ENCODE results near the gene DAPK3.
"Not testable (repeated sequence)": the region's sequence is repeated elsewhere in the genome, so short reads cannot be mapped to it uniquely, and the experiment has no call there.

Gene DAPK3

DNA sequence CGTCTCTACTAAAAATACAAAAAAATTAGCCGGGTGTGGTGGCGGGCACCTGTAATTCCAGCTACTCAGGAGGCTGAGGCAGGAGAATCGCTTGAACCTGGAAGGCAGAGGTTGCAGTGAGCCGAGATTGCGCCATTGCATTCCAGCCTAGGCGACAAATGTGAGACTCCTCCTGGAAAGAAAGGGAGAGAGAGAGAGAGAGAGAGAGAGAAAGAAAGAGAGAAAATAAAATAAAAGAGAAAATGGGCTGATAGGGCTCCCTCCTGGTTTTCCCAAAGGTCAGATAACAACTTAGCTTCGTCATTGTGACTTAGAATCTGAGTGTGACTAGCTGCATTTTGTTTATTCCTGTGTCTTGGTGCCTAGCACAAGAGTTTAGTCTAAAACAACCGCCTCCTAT is 34.5 kb upstream of the DAPK3 start:
- in situ Hi-C loops (cut with MboI; ENCODE audit: low sequenced_read_pairs): not testable (repeated sequence)

DNA sequence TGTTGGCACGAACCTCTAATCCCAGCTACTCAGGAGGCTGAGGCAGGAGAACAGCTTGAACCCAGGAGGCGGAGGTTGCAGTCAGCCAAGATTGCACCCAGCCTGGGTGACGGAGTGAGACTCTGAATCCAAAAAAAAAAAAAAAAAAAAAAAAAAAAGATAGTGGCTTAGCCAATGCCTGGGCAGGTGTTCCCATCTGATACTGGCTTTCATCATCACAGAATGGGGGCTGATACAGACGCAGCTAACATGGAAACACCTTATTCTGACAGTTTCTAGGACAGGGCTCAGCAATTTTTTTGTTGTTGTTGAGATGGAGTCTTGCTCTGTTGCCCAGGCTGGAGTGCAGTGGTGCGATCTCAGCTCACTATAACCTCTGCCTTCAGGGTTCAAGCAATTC is 29.9 kb upstream of the DAPK3 start:
- in situ Hi-C loops (cut with MboI; ENCODE audit: low sequenced_read_pairs): not testable (repeated sequence)

DNA sequence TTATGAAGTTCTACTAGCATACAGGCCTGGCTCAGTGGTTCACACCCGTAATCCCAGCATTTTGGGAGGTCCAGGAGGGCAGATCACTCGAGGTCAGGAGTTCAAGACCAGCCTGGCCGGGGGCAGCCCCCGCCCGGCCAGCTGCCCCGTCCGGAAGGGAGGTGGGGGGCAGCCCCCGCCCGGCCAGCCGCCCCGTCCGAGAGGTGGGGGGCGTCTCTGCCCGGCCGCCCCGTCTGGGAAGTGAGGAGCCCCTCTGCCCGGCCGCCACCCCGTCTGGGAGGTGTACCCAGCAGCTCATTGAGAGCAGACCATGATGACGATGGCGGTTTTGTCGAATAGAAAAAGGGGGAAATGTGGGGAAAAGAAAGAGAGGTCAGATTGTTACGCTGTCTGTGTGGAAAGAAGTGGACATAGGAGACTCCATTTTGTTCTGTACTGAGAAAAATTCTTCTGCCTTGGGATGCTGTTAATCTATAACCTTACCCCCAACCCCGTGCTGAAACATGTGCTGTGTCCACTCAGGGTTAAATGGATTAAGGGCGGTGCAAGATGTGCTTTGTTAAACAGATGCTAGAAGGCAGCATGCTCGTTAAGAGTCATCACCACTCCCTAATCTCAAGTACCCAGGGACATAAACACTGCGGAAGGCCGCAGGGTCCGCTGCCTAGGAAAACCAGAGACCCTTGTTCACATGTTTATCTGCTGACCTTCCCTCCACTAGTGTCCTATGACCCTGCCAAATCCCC is 27.9 kb upstream of the DAPK3 start:
- in situ Hi-C loops (cut with MboI; ENCODE audit: low sequenced_read_pairs): not testable (repeated sequence)

DNA sequence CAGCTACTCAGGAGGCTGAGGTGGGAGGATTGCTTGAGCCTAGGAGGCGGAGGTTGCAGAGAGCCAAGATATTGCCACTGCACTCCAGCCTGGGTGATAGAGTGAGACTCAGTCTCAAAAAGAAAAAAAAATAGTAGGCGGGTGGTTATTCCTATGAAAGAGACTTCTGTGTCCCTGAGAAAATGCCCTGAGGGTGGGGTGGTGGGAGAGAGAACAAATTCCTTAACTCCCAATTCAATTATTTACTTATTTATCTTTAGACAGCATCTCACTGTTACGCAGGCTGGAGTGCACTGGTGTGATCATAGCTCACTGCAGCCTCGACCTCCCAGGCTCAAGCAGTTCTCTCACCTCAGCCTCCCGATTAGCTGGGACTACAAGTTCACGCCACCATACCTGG is 24.7 kb upstream of the DAPK3 start:
- in situ Hi-C loops (cut with MboI; ENCODE audit: low sequenced_read_pairs): no loop called here

DNA sequence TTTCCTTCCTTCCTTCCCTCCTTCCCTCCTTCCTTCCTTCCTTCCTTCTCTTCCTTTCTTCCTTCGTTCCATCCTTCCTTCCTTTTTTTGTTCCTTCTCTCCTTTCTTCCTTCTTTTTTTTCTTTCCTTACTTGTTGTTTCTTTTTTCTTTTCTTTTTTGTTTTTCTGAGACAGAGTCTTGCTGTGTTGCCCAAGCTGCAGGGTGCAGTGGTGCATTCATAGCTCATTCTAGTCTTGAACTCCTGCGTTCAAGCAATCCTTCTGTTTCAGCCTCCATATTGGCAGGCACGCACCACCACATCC is 19.9 kb upstream of the DAPK3 start:
- in situ Hi-C loops (cut with MboI; ENCODE audit: low sequenced_read_pairs): no loop called here

DNA sequence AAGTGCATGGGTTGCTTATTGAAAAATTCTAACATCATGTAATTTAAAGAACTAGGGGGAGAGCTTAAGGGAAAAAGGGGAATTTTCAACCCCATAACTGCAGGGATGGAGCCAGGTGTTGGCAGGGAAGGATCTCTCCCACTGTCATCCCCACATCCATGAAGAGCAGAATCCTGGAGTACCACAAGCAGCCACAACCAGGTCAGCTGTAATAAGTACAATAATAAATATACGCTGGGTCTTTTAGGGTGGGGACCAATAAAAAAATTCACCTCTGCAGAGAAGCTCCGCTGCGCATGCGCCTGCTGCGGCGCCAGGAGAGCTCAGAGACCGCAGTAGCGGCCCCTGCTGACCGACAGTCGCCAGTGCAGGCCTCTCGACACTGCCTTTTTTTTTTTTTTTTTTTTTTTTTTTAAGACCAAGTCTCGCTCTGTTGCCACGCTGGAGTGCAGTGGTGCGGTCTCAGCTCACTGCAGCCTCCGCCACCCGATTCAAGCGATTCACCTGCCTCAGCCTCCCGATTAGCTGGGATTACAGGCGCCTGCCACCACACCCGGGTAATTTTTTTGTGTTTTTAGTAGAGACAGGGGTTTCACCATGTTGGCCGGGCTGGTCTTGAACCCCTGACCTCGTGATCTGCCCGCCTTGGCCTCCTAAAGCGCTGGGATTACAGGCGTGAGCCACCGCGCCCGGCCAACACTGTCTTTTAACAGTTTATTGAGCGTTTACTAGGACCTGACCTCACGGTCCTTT is 16.9 kb upstream of the DAPK3 start:
- in situ Hi-C loops (cut with MboI; ENCODE audit: low sequenced_read_pairs): no loop called here

DNA sequence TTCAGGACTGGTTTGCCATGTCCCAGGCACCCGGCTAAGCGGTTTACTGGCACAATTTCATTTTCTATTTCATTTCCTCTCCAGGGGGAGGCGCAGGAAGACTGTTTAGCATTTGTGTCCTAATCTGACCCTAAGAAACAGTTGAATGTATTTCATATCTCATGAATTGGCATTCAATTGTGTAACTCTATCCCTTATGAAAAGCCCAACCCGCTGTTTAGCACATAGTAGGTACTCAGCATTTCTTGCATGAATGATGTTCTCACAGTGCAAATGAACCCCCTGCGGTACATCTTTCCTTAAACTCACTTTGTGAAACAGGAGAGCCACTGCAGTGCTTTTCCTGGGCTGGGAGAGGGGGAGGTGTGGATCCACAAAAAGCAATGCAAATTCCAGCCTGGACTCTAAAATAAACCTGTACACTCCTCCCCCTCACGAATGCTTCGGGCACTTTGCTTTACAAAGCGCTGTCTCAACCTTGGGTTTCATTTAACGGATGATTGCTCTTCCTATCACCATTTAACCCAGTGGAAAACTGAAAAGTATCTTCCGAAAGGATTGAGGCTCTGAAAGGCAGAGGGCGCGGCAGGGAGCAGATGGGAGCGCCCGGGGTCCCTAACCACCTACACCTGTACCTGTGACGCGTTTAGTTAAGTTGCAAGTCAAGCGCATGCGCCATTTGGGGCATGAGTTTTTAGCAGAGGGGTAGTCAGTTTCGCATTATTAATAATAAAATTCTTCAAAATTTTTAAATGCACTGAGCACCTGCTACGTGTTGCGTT is 15.6 kb upstream of the DAPK3 start:
- in situ Hi-C loops (cut with MboI; ENCODE audit: low sequenced_read_pairs): no loop called here

DNA sequence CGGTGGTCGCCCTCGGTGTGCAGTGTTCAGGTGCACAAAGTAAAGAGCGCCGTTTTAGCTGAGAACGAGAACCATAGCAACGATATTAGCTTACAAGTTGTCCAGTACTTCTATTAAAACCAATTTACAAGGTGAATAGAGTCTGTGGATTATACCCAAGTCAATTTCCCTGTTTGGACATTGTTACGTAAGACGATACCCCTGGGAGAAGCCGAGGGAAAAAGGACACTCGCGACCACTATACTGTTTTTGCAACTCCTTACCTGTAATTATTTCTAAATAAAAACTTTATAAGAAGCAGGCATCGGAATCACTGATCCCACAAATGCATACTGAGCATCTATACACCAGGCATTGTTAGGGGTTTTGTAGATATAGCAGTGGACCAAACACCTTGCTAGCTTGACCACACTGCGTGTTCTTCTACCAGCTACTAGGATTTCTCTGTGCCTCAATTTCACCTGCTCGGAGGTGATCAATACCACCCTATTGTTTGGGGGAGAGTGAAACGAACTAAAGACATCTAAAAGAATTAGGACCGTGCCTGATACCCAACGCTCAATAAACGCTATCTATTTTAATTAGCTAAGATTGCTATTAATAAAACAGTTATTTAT is 14.9 kb upstream of the DAPK3 start:
- in situ Hi-C loops (cut with MboI; ENCODE audit: low sequenced_read_pairs): no loop called here

DNA sequence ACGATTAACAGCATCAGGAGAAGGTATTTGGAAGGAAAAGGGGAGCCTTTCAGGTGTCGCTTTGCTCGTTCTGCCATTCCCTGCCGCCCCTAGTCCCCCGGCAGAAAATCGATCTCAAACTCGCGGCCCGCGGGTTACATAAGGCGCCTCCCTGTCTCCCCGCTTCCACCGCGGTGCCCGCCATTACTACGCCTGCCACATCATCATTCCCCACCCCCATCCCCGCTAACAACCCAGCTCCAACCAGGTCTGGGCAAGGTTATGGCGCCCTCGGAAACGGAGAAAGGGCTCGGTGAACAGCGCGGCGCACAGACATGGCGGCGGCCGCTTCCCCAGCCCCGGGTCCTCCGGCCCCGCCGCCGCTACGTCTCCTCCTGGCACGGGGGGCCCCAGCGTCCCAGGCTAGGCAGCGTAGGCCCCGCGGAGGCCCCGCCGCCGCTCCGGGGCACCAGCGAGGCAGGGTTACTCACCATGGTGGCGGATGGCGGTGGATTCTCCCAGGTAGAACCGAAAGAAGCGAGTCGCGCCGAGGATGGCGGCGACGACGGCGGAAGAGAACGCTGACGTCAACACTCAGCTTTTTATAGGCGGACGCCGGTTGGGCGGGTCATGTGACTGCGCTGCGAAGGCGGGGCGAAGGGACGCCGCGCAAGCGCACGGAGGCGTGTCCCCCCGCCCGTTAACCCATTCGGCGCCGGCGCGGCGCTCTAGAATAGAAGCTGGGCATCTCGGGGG is 14.2 kb upstream of the DAPK3 start, which contains the start of gene EEF2:
TSS of gene EEF2 (minus strand) at position 556 of the 735 bp plus-strand sequence. CDS start at position 473, 83 bp downstream.
- in situ Hi-C loops (cut with MboI; ENCODE audit: low sequenced_read_pairs): no loop called here

DNA sequence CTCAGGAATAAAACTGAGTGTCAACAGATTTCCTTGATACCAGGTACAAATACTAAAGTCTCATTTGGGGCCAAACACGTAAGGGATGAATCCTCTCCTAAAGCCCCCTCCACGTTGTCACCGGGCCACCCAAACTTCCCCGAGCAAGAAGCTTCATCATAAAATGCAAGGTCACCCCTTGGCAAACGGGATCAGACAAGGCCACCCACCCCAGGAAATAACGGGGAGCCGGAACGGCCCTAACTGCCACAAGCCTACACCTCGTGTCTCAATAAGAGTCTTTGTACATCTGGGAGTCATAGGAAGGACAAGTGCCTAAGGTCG is 13.6 kb upstream of the DAPK3 start:
- in situ Hi-C loops (cut with MboI; ENCODE audit: low sequenced_read_pairs): no loop called here

DNA sequence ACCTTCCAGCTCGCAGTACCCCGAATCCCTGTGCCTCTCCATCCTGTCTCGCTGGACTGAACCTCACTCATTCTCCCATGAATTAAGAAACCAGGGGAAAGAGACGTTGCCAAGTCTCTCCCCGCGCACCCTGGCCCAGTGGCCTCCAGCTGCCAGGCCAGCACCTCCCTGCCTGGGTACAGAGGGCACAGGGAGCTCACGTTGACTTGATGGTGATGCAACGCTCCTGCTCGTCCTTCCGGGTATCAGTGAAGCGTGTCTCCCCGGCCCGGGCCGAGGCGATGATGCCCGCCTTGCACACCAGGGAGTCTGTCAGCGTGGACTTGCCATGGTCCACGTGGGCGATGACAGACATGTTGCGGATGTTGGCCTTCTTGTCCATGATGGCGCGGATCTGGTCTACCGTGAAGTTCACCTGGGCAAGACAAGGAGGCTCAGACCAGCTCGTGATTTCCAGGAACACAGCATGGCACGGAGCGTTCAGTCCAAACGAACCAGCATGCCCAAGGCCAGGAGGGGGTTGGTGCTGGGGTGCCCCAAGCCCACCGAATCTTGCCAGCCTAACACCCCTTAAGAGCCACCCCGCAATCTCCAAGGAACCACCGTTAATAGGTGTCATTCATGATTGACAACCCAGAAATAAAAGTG is 13.2 kb upstream of the DAPK3 start:
- in situ Hi-C loops (cut with MboI; ENCODE audit: low sequenced_read_pairs): no loop called here

DNA sequence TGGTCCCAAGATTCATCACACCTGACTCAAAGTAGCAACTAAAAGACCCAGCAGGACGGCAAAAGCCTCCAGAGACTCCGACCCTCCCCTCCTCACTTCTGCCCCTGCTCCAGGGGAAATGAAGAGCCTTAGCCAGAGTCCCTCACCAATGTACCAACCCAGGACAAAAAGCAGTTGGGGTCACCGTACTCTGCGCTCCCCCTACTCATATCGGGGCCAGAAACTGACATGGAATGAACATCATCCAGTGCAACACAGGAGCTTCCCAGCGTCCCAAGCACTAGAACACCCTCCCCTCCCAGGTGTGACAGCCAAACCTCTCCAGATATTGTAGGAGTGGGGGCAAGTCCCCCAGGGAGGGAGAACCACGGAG is 12.6 kb upstream of the DAPK3 start:
- in situ Hi-C loops (cut with MboI; ENCODE audit: low sequenced_read_pairs): no loop called here

DNA sequence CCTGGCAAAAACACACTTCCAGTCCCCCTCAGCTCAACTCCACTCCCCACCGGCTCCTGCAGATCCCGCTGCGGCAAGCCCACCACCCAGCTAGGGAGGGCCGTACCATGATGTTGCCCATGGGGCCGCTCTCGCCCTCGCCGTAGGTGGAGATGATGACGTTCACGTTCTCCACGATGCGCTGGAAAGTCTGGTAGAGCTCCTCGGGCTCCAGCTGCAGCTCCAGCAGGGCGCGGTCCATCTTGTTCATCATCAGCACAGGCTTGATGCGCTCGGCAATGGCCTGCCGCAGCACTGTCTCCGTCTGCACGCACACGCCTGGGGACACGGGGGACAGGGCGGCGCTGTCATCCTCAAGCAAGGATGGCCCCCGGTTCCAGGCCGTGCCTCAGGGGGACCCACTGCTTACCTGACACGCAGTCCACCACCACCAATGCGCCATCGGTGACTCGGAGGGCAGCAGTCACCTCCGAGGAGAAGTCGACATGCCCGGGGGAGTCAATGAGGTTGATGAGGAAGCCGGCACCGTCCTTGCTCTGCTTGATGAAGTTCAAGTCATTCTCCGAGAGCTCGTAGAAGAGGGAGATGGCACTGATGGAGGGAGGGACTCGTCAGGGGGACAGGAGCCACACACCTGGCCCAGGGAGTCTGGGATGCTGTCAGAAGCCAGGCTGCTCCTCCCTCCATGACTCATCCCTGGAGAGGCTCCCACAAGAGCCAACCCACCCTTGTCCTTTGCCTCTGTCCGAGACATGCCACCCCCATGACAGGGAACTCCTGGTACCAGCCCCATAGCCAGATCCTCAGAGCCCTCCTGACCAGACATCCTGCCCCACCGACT is 12.0 kb upstream of the DAPK3 start:
- in situ Hi-C loops (cut with MboI; ENCODE audit: low sequenced_read_pairs): no loop called here

DNA sequence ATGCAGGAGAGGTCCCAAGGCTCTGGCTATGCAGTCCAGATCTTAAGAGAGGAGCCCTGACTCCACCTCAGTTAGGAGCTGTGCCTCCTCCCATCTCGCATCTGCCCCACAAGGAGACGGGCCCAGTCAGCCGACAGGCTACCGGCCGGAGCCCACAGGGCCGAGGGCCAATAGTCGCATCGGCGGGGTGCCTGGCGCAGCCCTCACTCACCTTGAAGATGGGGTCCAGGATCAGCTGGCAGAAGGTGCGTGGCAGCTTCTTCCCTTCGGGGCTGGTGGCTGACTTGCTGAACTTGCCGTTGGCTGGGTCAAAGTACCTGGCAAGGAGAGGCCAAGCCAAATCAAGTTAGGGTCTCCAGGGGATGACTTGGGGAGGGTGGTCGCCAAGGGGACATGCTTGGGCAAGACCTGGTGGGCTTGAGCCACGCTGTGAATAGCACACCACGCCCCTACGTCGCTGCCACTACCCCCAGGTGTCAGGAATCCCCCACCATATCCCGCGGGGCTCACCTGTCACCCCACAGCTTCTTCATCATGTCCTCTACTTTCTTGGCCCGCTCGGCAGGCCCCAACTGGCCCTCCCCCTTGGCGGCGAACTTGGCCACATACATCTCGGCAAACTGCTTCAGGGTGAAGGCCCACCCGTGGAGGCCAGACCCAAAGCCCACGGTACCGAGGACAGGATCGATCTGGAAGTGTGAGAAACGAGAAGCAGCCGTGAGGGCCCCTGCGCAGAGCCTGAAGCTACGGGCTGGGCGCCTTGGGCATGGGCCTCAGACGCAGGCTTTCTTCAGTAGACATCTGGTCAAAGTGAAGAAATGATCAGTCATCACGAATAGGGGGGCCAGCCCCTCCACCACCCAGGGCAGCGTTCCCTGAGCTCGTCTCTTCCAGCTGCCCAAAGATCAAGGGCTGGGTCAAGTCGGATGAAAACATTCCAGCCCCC is 11.1 kb upstream of the DAPK3 start:
- in situ Hi-C loops (cut with MboI; ENCODE audit: low sequenced_read_pairs): no loop called here

DNA sequence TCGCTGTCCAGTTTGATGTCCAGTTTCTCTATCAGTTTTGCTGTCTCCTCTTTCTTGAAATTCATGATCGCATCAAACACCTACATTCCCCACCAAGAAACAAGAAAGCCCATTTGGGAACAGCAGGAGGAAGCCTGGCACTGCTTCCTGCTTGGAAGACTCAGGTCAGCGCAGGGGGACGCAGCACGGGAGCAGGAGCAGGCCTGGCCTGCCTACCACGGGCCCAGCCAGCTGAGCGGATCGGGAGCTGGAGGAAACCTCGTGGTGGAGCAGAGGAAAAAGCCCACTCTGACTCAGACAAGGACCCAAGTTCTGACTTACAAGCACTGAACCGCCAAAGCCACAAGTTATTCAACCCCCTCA is 10.5 kb upstream of the DAPK3 start:
- in situ Hi-C loops (cut with MboI; ENCODE audit: low sequenced_read_pairs): no loop called here

DNA sequence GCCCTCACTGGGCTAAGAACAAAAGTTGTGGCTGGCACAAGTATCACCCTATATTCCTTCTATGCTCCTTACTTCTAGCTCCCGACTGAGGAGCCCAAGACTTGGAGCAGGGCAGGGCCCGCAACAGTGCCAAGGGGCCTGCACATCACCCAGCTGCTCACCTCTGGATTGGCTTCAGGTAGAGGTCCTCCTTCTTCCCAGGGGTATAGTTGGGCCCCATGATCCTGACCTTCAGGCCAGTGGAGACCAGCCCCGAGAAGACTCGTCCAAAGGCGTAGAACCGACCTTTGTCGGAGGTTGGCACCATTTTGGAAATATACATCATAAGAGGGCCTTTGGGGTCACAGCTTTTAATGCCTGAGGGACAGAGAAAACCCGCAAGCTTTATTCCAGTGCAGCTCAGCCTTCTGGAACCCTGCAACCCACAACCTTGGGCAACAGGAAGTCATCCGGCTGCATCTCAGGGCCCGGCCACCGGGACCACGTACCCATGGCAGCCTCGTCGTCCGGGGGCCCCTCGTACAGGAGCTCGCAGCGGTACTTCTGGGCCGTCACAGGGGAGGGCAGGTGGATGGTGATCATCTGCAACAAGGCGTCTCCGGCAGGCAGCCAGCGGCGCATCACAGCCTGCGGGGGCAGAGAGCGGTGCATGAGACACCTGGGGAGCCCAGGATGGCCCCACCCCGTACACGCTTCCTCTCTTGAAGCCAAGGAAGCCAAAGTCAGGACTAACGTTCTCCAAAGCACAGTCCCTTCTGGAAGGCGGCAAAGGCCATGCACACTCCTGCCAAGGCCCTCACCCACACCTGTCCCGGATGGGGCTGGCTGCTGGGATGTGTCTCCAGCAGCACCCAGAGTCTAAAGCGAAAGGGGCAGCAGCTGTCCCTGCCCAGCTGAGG is 9.7 kb upstream of the DAPK3 start:
- in situ Hi-C loops (cut with MboI; ENCODE audit: low sequenced_read_pairs): no loop called here

DNA sequence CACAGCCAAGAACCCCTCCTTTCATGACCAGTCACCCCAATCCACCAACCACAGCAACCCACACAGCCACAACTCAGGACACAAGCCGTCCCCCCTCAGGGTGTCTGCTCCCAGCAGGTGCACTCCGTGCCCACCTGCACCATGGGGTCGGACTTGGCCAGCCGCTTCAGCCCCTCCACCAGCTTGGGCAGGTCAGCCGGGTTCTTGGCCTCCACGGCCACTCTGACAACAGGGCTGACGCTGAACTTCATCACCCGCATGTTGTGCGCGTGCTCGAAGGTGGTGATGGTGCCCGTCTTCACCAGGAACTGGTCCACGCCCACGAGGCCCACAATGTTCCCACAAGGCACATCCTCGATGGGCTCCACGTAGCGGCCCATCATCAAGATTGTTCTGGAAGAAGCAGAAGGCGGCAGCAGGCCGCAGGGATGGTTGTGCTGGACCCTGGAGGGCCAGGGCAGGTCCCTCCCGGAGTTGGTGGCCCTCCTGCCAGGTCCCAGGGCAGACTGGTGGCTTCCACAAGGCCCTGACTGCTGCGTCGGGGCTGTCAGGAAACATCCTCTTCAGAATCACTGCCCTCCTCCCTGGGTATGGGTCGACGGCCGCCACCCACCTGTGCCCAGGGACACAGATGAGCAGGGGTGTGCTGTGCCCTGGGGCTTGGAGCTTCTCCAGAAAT is 8.9 kb upstream of the DAPK3 start:
- in situ Hi-C loops (cut with MboI; ENCODE audit: low sequenced_read_pairs): no loop called here
